HAP-1 (cell line): ENCODE results near the gene STARD9.
"Not testable (repeated sequence)": the region's sequence is repeated elsewhere in the genome, so short reads cannot be mapped to it uniquely, and the experiment has no call there.

Source experiments
- DNase-seq, 2 experiments: peaks; one replicate each; pipeline ENCODE4 v3.0.0-alpha.2; 2016 to 2020; ENCODE audit warnings: low spot score in 2 of 2
- H3K27me3 ChIP-seq: fragments of 250-450 bp; sonication (Bioruptor Pico); 2 replicates; pipeline ENCODE4 v1.5.1; 2020; ENCODE audit warnings: low read depth, mild to moderate bottlenecking, moderate library complexity
- H3K36me3 ChIP-seq: fragments of 250-450 bp; sonication (Bioruptor Pico); replicated peaks from 2 replicates; pipeline ENCODE4 v1.5.1; 2020; ENCODE audit warnings: mild to moderate bottlenecking
- H3K4me1 ChIP-seq: fragments of 250-450 bp; sonication (Bioruptor Pico); 2 replicates; pipeline ENCODE4 v1.5.1; 2020; ENCODE audit warnings: mild to moderate bottlenecking
- H3K4me3 ChIP-seq: fragments of 250-450 bp; sonication (Bioruptor Pico); 2 replicates; pipeline ENCODE4 v1.5.1; 2020; ENCODE audit warnings: mild to moderate bottlenecking, moderate library complexity
- H3K9me3 ChIP-seq: fragments of 250-450 bp; sonication (Bioruptor Pico); 2 replicates; pipeline ENCODE4 v1.5.1; 2020; ENCODE audit warnings: mild to moderate bottlenecking, moderate library complexity
- in situ Hi-C: fragments of 300-500 bp; cut with MboI; formaldehyde crosslinking; loops from 3 replicates; pipeline ENCODE4 v1.14.3; 2020; ENCODE audit warnings: low sequenced_read_pairs, inconsistent platforms, mixed read lengths

STARD9 gene

DNA sequence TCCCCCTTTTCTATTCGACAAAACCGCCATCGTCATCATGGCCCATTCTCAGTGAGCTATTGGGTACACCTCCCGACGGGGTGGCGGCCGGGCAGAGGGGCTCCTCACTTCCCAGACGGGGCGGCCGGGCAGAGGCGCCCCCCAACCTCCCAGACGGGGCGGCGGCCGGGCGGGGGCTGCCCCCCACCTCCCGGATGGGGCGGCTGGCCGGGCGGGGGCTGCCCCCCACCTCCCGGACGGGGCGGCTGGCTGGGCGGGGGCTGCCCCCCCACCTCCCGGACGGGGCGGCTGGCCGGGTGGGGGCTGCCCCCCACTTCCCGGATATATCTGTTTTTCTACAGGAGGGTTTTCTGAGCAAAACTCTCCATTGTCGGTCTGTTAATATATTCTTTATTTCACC lies 25.9 kb downstream of the STARD9 start:
- H3K27me3 ChIP-seq, DNase-seq, H3K4me3 ChIP-seq, H3K9me3 ChIP-seq, in situ Hi-C loops, H3K4me1 ChIP-seq, H3K36me3 ChIP-seq: not testable (repeated sequence)

DNA sequence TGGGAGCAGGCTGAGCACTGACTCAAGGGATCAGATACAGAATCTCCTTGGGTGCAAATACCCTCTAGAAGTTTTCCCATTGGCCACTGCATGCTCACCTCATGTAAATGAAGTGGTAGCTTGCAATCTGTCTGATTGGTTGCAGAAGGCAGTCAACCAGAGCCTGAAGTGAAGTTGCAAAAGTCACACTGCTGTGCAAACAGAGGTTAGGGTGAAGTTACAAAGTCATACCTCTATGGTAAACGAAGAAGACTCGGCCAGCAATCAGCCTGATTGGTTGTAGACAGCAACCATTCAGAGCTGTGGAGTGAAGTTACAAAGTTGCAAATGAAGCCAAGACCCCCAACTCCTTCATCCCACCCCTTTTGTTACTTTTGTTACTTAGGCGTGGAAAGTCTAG lies 27.1 kb downstream of the STARD9 start:
- Histone ChIP-seq H3K4me3 (no peak overlapping the region), H3K36me3 (0 out of 2 replicates have a peak, but pooled peaks cover 7% of the 10 kb centered on the region), H3K27me3 (no peaks in the 10 kb centered on the region), H3K4me1 (no peaks in the 10 kb centered on the region), H3K9me3 (no peaks in the 10 kb centered on the region)
- in situ Hi-C loops = no loop called here
- no peak for DNase-seq

DNA sequence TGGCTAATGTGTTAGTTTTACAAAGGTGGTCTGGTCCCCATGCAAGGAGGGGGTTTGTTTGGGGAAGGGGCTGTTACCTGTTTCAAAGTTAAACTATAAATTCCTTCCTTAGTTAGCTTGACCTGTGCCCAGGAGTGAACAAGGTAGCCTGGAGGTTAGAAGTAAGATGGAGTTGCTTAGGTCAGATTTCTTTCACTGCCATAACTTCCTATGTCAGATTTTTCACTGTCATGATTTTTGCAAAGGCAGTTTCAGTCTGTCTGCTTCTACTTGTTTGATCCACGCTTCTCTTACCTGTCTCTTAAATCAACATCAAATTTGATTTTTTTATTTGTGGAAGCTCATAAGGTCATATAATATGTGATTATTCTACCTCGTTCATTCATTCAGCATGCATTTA lies 28.6 kb downstream of the STARD9 start:
- H3K36me3 ChIP-seq = 0 out of 2 replicates have a peak, but pooled peaks cover 7% of the 10 kb centered on the region
- in situ Hi-C loops = no loop called here
- no peaks in the 10 kb centered on the region for H3K4me1 ChIP-seq
- no peaks in the 10 kb centered on the region for H3K27me3 ChIP-seq
- H3K9me3 ChIP-seq = no peaks in the 10 kb centered on the region
- H3K4me3 ChIP-seq = no peak overlapping the region
- DNase-seq = no peak

DNA sequence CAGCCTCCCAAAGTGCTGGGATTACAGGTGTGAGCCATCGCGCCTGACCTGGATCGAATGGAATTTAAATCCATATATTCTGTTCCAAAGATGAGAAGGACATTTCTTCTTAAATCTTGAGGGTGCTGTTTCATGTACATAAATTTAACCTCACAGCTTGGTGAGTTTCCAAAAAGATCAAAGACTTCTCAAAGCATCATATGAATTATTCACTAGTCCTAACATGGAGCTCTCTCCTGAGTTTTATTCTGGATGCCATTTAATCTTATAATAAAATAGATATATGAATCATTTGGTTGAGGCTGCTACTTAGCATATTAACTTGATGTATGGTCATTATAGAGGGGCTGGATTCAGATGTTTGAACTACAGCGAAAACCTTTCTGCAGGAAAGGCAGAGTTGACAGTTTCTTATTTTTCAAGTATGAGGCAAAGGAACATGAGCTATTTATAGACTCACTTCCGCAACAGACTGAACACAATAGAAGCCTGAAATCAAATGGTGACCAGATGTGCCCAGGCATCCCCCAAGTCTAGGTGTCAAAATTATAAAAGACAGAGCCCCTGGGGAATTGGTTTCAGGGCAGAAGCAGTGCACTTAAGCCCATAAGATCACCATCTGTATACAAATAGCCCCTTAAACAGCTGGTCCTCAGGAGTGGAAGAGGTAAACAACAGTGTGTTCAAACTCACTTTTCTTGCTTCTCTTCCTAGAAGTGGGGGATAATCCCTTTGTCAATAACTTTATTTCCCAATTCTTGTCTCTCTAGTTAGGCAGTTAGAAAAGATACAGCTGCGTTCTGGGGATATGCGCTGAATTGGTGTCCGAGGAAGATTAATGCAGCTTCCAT lies 29.7 kb downstream of the STARD9 start:
- Histone ChIP-seq H3K27me3 (no peaks in the 10 kb centered on the region), H3K36me3 (0 out of 2 replicates have a peak, but pooled peaks cover under 1% of the 10 kb centered on the region), H3K4me1 (no peaks in the 10 kb centered on the region), H3K9me3 (no peaks in the 10 kb centered on the region), H3K4me3 (no peak overlapping the region)
- in situ Hi-C loops = no loop called here
- DNase-seq = no peak

DNA sequence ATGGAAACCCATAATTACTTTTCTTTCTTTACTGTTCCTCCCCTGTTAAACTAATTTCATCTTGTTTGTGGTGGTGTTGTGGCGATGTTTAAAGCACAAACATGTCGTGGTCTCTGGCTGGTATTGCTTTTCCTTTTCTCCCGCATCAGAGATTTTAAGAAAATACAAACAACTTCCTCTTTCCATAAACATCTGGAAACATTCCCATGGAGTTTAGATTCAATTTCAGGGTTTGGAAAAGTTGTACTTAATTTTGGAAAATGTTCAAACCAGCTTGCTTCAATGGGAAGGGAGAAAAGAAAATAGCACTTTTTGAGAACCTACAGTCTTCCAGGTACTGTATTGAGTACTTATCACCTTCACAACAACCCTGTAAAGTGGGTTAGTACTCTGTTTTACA lies 30.4 kb downstream of the STARD9 start:
- H3K4me3 ChIP-seq = no peak overlapping the region
- H3K4me1 ChIP-seq = no peaks in the 10 kb centered on the region
- in situ Hi-C loops = no loop called here
- H3K9me3 ChIP-seq = no peaks in the 10 kb centered on the region
- DNase-seq = no peak
- no peaks in the 10 kb centered on the region for H3K27me3 ChIP-seq
- no peaks in the 10 kb centered on the region for H3K36me3 ChIP-seq

DNA sequence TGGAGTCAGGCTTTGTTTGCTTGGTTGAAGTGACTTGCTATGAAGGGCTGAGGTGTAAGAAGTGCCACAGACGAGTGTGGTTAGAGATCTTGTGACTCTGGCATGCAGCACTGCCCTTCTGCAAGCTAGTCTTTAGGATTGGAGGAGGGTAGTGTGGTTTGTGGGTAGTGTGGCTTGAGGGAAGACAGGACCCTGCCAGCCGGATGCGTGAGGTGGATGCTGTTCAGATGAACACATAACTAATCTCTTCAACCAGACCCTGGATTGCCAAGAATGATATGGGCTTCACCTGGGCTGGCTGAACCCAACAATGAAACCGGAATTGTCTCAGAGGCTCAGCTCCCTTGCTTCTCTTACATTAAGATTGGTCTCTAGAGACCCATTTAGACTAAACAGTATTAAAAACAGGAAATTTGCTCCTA lies 32.7 kb downstream of the STARD9 start:
- no peaks in the 10 kb centered on the region for H3K27me3 ChIP-seq
- no peaks in the 10 kb centered on the region for H3K4me1 ChIP-seq
- in situ Hi-C loops = no loop called here
- no peaks in the 10 kb centered on the region for H3K36me3 ChIP-seq
- H3K4me3 ChIP-seq = no peak overlapping the region
- H3K9me3 ChIP-seq = no peaks in the 10 kb centered on the region
- DNase-seq = no peak

DNA sequence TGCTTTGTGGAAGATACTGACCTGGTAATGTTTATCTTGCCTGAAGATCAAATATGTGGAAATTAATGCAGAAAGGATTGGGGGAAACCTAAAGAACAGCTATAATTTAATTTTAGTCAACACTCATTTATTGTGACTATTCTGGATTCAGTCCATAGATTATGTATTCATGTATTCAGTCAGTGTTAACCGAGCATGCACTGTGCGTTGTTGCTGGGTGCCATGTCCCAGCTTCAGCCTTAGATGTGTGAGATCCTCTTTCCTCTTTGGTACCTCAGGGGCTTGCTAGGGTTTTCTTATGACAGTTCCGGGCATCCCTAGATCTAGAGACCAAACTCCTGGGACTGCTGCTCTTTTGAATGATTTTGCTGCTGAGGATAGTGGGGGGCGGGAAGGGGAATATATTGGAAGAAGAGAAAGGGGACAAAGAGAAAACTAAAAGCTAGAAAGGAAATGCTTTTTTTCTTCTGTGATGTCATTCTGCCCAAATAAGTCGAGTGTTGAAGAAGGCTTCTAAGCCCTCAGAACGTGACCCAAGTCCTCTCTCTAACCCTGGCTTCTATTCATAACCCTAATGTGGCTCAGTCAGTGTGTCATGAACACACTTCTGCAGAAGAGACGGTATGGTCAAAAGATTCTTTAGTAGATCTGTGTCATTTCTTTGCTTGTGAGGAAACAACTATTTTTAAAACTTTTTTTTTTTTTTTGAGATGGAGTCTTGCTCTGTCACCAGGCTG lies 33.5 kb downstream of the STARD9 start:
- Histone ChIP-seq H3K9me3 (no peaks in the 10 kb centered on the region), H3K27me3 (no peaks in the 10 kb centered on the region), H3K4me1 (no peaks in the 10 kb centered on the region), H3K36me3 (no peaks in the 10 kb centered on the region), H3K4me3 (no peak overlapping the region)
- no peak for DNase-seq
- in situ Hi-C loops = no loop called here

DNA sequence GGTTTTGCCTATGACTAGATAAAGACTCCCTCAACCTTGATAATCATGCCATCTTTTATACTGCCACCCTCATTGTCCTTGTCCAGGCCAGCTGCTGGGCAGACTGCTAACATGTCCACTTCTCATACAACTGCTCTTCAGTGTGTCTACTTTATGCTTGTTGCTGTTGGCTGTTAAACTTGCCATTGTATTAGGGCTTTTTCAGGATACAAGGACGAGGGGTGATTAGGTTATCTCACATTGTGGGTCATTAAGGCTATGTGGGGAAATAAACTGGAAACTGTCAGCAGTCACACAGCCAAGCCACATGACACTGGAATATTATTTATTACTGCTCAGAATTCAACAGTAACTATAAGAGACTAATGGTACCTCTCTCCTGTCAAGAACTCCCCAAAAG lies 36.1 kb downstream of the STARD9 start:
- Histone ChIP-seq H3K36me3 (no peaks in the 10 kb centered on the region), H3K4me1 (peaks cover 15% of the 10 kb centered on the region), H3K9me3 (no peaks in the 10 kb centered on the region), H3K27me3 (no peaks in the 10 kb centered on the region), H3K4me3 (no peak overlapping the region)
- in situ Hi-C loops = no loop called here
- DNase-seq = no peak

DNA sequence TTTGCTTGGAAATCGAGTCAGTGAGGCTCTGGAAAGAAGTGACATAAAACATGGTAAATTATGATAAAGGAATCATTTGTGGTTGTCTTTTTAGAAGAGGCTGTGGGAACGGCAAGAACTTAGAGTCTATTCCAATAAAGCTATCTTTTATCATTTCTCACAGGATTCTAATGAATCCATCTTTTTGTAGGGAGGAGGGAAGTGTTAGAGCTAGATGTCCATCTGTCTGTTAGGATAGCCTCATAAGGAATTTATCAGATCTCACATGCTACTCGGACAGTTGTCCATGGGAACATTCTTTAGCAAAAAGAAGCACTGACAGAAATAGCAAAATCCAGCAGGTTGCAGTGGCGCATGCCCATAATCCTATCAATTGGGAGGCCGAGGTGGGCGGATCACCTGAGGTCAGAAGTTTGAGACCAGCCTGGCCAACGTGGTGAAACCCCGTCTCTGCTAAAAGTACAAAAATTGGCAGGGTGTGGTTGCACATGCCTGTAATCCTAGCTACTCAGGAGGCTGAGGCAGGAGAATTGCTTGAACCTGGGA lies 37.0 kb downstream of the STARD9 start:
- no peaks in the 10 kb centered on the region for H3K27me3 ChIP-seq
- H3K9me3 ChIP-seq = no peaks in the 10 kb centered on the region
- no peak overlapping the region for H3K4me3 ChIP-seq
- H3K4me1 ChIP-seq = peaks cover 15% of the 10 kb centered on the region
- DNase-seq = no peak
- in situ Hi-C loops = no loop called here
- H3K36me3 ChIP-seq = no peaks in the 10 kb centered on the region

DNA sequence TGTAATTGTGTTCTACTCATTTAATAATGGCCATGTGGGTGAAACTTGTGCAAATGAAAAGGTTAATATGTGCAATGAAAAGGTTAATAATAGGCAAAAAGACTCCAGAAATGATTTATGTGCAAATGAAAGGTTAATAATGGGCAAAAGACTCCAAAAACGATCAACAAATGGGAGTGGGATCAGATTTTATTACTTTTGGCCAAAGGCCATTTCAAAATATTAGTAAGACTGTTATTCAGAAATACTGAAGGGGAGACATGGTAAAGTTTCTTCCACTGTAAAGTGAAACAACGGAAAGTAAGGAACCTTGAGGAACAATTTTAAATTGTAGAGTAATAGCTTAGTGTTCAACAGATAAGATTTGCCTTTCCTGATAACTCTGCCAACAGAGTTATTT lies 40.7 kb downstream of the STARD9 start:
- Histone ChIP-seq H3K9me3 (no peaks in the 10 kb centered on the region), H3K4me1 (peaks cover 17% of the 10 kb centered on the region), H3K36me3 (no peaks in the 10 kb centered on the region), H3K27me3 (no peaks in the 10 kb centered on the region), H3K4me3 (no peak overlapping the region)
- DNase-seq = no peak
- in situ Hi-C loops = no loop called here

DNA sequence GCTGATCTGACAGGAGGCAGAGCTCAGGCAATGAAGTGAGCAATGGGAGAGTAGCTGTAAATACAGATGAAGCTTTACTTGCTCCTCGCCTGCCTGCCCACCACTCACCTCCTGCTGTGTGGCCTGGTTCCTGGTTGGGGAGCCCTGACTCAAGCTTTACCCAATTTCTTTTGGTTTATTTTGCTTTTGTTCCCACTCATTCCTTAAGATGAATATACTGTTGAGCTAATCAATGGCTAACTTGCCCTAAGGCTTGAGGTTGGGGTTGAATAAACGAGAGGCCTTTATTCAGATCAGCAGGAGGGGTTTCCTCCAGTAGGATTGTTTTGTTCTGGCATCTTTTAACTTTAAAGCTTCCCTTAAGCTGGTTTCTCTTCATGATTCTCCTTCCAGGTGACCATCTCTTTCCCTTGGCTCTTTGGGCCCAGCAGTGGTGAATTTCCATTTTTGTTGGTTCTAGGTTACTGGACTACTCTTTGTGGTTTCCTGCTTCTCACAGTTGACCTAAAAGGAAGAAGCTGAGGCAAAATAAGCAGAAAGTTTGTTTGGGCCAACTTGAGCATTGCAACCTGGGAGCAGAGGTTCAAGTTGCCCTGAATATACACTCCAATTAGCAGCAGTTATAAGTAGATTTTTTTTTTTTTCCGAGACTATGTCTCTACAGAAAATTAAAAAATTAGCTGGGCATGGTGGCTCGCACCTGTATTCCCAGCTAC lies 44.4 kb downstream of the STARD9 start:
- in situ Hi-C loops = no loop called here

DNA sequence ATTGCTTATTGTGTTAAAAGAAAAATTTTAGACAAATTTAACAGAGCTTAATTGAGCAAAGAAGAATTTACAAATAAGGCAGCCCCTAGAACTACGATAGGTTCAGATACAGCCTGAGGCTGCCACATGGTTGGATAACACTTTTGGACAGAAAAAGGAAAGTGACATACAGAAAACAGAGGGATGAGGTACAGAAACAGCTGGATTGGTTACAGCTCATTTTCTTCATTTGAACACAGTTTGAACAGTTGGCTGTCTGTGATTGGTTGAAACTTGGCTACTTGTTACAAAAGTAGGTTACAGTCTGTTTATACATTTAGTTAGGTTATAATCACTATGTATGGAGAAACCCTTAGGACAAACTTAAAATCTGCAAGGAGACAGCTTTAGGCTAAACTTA lies 46.0 kb downstream of the STARD9 start:
- Histone ChIP-seq H3K36me3 (no peaks in the 10 kb centered on the region), H3K27me3 (no peaks in the 10 kb centered on the region), H3K4me3 (no peak overlapping the region), H3K9me3 (no peaks in the 10 kb centered on the region), H3K4me1 (peaks cover 3% of the 10 kb centered on the region)
- no peak for DNase-seq
- in situ Hi-C loops = no loop called here

More for the DNA sequence above, 44.4 kb downstream of the STARD9 start:
- H3K9me3 ChIP-seq = no peaks in the 10 kb centered on the region
- H3K36me3 ChIP-seq = no peaks in the 10 kb centered on the region
- H3K27me3 ChIP-seq = no peaks in the 10 kb centered on the region
- H3K4me1 ChIP-seq = peaks cover 17% of the 10 kb centered on the region
- DNase-seq = peak; percentile 27 to 35
- H3K4me3 ChIP-seq = no peak overlapping the region

DNA sequence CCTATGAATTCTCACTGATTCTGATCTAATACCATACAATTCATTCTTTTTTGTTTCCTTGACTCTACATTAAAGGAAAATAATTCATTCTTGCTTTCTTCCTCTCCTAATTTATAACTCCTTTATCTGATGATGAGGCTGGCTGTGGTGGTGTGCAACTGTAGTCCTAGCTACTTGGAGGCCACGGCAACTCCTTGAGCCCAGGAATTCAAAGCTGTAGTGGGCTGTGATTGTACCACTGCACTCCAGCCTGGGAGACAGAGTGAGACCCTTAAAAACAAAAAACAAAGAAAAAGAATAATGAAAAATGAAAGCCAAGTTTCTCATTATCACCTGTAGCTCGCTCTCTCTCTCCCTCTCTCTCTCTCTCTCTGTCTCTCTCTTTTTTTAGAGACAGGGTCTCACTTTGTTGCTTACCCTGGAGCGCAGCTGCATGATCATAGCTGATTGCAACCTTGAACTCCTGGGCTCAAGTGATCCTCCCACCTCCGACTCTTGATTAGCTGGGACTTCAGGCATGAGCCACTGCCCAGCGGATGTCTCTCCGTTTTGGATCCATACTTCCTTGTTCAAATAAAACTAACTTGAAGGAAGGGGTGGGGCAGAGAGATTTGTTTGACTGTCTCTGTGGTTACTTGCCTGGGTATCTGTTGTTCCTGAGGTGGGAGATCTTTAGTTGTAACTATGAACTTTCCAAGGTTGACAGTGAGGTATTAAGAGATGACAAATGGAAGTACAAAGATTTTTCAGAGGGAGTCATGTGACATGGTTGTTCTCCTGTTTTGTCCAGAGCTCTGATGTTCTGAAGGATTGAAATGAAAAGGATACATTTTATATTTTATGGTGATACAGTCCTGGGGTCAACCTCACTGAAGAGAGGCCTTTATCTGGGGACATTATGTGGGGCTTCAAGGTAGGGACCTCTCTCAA lies 46.9 kb downstream of the STARD9 start:
- Histone ChIP-seq H3K4me1 (peaks cover 2% of the 10 kb centered on the region), H3K9me3 (no peaks in the 10 kb centered on the region), H3K36me3 (no peaks in the 10 kb centered on the region), H3K27me3 (no peaks in the 10 kb centered on the region), H3K4me3 (no peak overlapping the region)
- in situ Hi-C loops = no loop called here
- DNase-seq = no peak
